ENCODE results near the gene RPS15.
"Not testable (repeated sequence)": the region's sequence is repeated elsewhere in the genome, so short reads cannot be mapped to it uniquely, and the experiment has no call there.

The RPS15 gene

DNA sequence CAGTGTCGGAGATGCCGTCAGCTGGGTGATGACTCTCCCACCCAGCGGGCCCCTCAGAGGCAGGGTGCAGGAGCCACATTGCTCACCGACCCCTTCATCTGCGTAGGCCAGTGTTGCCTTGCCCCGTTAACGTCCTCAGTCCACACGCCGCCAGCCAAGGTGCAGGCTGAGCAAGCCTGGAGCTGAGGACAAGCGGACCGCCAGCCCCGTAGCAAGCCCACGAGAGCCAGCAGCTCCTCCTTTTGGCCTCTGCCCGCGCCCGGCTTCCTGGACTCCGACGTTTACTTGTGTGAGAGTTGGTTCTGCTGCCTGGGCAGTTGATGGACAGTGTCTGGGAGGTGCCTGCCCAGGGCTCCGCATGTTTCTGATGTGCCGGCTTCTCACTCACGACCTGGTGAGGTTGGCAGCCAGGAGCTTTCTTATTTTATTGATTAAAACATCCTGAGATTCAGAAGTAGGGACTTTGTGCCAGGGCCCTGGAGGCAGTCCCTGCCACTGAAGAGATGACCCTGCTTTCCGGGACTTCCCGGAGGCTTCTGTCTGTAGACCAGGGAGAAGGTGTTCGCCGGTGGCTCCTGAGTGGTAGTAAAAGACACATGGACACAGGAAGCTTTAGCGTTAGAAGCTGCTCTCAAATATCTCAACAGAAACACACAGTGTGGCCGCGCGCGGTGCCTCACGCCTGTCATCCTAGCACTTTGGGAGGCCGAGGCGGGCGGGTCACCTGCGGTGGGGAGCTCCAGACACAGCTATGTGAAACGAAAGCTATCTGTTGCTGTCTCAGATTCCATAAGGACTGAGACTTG lies 25.0 kb upstream of the RPS15 start:
- no peak overlapping the region for H3K4me3 ChIP-seq (ENCODE audit: low read depth, low read length)
- H2AFZ ChIP-seq (ENCODE audit: low read length, unreplicated experiment) = no peak overlapping the region
- peaks cover 93% of the 10 kb centered on the region for H3K79me2 ChIP-seq (ENCODE audit: control insufficient read depth, insufficient read depth, low read length, unreplicated experiment)
- H3K27me3 ChIP-seq (ENCODE audit: insufficient read depth, low read length) = no peaks in the 10 kb centered on the region
- no peaks in the 10 kb centered on the region for H3K36me3 ChIP-seq (ENCODE audit: insufficient read depth, low read length)
- 0 out of 2 replicates have a peak overlapping the region, but pooled peaks have one; percentile 16 for H3K27ac ChIP-seq (ENCODE audit: low read depth, low read length)
- peaks cover 45% of the 10 kb centered on the region for H3K4me1 ChIP-seq (ENCODE audit: control insufficient read depth, insufficient read depth, low read length, unreplicated experiment)

DNA sequence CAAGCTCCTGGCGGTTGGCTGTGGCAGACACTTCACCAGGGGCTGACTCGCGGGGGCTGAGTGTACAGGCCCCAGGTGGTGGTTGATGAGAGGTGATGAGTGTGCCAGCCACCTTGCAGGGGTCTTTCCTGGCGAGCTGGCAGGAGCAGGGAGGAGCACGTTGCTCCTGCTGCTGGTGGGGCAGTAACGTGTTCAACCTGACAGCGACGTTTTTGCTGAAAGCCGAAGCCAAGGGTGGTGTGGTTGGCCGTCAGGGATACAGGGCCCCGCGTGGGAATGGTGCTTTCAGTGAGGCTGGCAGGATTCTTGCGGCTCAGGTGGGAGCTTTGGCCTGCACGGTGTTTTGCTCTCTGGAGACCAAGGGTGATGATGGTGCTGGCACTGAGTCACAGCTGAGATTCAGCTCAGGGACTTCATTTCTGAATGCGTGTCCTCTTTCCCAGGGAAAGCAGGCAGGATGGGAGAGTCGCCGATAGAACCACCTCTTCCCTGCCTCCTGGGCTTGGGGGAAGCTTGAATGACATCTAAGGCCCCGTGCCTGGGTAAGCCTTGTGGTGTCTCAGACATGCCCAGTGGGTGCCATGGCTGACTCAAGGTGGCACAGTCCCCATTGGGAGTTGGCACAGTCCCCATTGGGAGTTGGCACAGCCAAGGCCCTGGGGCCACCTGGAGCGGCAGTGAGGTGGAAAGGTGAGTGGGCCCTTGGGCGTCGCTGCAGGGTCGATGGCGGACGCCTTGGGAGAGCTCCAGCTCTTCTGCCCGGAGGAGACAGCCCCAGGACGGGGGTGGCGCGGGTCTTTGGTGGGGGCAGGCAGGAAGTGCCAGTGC lies 22.0 kb upstream of the RPS15 start:
- H2AFZ ChIP-seq (ENCODE audit: low read length, unreplicated experiment) = no peak overlapping the region
- H3K4me3 ChIP-seq (ENCODE audit: low read depth, low read length) = peak overlapping the region; percentile 35
- peaks cover 85% of the 10 kb centered on the region for H3K79me2 ChIP-seq (ENCODE audit: control insufficient read depth, insufficient read depth, low read length, unreplicated experiment)
- no peaks in the 10 kb centered on the region for H3K27me3 ChIP-seq (ENCODE audit: insufficient read depth, low read length)
- peaks cover 26% of the 10 kb centered on the region for H3K4me1 ChIP-seq (ENCODE audit: control insufficient read depth, insufficient read depth, low read length, unreplicated experiment)
- H3K36me3 ChIP-seq (ENCODE audit: insufficient read depth, low read length) = no peaks in the 10 kb centered on the region
- H3K27ac ChIP-seq (ENCODE audit: low read depth, low read length) = peak overlapping the region; percentile 93

DNA sequence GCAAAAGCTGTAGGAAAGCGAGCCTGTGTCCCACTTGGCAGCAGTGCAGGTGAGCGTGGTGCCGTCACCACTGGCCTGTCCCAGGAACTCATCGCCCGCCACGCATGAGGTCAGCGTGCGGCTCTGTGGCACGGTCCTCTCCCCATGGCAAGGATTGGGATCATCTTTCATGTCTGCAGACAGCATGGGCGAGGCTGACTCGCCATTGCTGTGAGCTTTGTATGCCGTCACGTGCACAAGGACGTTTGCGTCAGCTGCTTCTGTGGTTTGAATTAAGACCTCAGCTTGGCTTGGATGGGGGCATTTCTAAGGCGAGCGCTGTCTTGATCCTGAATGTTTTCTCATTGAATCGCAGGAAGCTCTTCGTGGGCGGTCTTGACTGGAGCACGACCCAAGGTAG lies 21.1 kb upstream of the RPS15 start:
- Histone ChIP-seq H3K36me3 (ENCODE audit: insufficient read depth, low read length) (no peaks in the 10 kb centered on the region), H3K79me2 (ENCODE audit: control insufficient read depth, insufficient read depth, low read length, unreplicated experiment) (peaks cover 76% of the 10 kb centered on the region), H3K27me3 (ENCODE audit: insufficient read depth, low read length) (no peaks in the 10 kb centered on the region), H3K4me1 (ENCODE audit: control insufficient read depth, insufficient read depth, low read length, unreplicated experiment) (peaks cover 20% of the 10 kb centered on the region), H2AFZ (ENCODE audit: low read length, unreplicated experiment) (no peak overlapping the region), H3K4me3 (ENCODE audit: low read depth, low read length) (no peak overlapping the region), H3K27ac (ENCODE audit: low read depth, low read length) (0 out of 2 replicates have a peak overlapping the region, but pooled peaks have one; percentile 93)

GRCh38 chr19:1417681-1418495 lies 20.3 kb upstream of the RPS15 start:
- Histone ChIP-seq H3K79me2 (ENCODE audit: control insufficient read depth, insufficient read depth, low read length, unreplicated experiment) (peaks cover 68% of the 10 kb centered on the region), H3K4me3 (ENCODE audit: low read depth, low read length) (no peak overlapping the region), H2AFZ (ENCODE audit: low read length, unreplicated experiment) (no peak overlapping the region), H3K27ac (ENCODE audit: low read depth, low read length) (no peak overlapping the region), H3K4me1 (ENCODE audit: control insufficient read depth, insufficient read depth, low read length, unreplicated experiment) (peaks cover 20% of the 10 kb centered on the region), H3K27me3 (ENCODE audit: insufficient read depth, low read length) (no peaks in the 10 kb centered on the region), H3K36me3 (ENCODE audit: insufficient read depth, low read length) (no peaks in the 10 kb centered on the region)

DNA sequence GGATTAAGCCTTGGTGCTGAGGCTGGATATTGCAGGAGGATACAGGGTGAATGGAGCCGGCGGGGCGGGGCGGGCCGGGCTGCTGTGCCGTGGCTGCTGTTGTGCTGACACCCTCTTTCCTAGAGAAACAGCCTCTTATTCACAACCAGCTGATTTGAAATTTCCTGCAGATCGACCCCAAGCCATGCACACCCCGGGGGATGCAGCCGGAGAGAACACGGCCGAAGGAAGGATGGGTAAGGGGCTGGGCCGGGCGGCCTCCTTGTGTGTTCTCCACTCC lies 19.8 kb upstream of the RPS15 start:
- H3K4me3 ChIP-seq (ENCODE audit: low read depth, low read length) = no peak overlapping the region
- no peaks in the 10 kb centered on the region for H3K27me3 ChIP-seq (ENCODE audit: insufficient read depth, low read length)
- no peak overlapping the region for H2AFZ ChIP-seq (ENCODE audit: low read length, unreplicated experiment)
- H3K36me3 ChIP-seq (ENCODE audit: insufficient read depth, low read length) = no peaks in the 10 kb centered on the region
- peaks cover 20% of the 10 kb centered on the region for H3K4me1 ChIP-seq (ENCODE audit: control insufficient read depth, insufficient read depth, low read length, unreplicated experiment)
- peaks cover 67% of the 10 kb centered on the region for H3K79me2 ChIP-seq (ENCODE audit: control insufficient read depth, insufficient read depth, low read length, unreplicated experiment)
- no peak overlapping the region for H3K27ac ChIP-seq (ENCODE audit: low read depth, low read length)

DNA sequence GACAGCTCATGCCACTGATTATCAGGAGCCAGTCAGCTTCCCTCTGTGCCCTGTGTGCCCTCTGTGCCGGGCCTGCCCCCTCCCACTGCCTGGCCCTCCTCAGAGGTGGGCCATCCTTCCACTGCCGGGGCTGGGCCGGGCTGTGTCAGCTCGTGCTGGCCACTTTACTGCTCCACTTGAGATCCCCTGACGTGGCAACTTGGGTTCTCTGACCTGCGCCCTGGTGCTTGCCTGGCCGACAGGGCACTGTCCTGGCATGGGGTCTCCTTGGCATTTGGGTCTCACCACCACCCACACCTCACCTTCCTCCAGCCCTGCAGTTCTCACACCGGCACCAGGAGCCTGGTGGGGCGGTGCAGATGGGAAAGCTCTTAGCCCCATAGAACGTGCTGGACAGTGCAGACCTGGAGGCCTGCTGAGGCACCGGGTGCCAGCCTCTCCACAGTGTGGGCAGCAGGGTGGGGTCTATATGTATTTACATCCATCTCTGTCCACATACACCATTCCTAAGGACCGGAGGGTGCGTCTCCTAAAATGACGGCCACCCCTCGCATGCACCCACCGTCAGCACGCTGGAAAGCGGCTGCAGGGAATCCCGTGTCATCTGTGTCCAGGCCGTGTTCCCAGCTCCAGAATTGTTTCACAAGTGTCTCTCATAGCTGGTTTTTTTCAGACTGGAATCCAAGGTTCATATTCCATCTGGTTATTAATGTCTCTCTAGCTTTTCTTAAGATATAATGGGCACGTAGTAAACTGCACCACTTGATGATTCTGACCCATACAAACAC lies 19.1 kb upstream of the RPS15 start:
- no peak overlapping the region for H3K4me3 ChIP-seq (ENCODE audit: low read depth, low read length)
- H3K36me3 ChIP-seq (ENCODE audit: insufficient read depth, low read length) = no peaks in the 10 kb centered on the region

DNA sequence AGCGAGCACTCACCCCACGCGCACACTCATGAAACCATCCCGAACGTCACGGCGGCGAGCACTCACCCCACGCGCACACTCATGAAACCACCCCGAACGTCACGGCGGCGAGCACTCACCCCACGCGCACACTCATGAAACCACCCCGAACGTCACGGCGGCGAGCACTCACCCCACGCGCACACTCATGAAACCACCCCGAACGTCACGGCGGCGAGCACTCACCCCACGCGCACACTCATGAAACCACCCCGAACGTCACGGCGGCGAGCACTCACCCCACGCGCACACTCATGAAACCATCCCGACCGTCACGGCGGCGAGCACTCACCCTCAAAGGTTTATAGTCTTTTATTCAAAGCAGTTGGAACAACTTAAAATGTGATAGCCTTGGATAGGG lies 18.1 kb upstream of the RPS15 start:
- H3K36me3 ChIP-seq (ENCODE audit: insufficient read depth, low read length); H2AFZ ChIP-seq (ENCODE audit: low read length, unreplicated experiment); H3K27ac ChIP-seq (ENCODE audit: low read depth, low read length); H3K4me3 ChIP-seq (ENCODE audit: low read depth, low read length); H3K27me3 ChIP-seq (ENCODE audit: insufficient read depth, low read length): not testable (repeated sequence)
- Histone ChIP-seq H3K79me2 (ENCODE audit: control insufficient read depth, insufficient read depth, low read length, unreplicated experiment) (peaks cover 58% of the 10 kb centered on the region), H3K4me1 (ENCODE audit: control insufficient read depth, insufficient read depth, low read length, unreplicated experiment) (peaks cover 16% of the 10 kb centered on the region)

More for the DNA sequence above, 19.1 kb upstream of the RPS15 start:
- H3K27ac ChIP-seq (ENCODE audit: low read depth, low read length) = no peak overlapping the region
- H3K79me2 ChIP-seq (ENCODE audit: control insufficient read depth, insufficient read depth, low read length, unreplicated experiment) = peaks cover 61% of the 10 kb centered on the region
- no peak overlapping the region for H2AFZ ChIP-seq (ENCODE audit: low read length, unreplicated experiment)
- H3K27me3 ChIP-seq (ENCODE audit: insufficient read depth, low read length) = no peaks in the 10 kb centered on the region
- peaks cover 20% of the 10 kb centered on the region for H3K4me1 ChIP-seq (ENCODE audit: control insufficient read depth, insufficient read depth, low read length, unreplicated experiment)

GRCh38 chr19:1420590-1420989 lies 17.6 kb upstream of the RPS15 start:
- Histone ChIP-seq H3K4me3 (ENCODE audit: low read depth, low read length) (no peak overlapping the region), H3K79me2 (ENCODE audit: control insufficient read depth, insufficient read depth, low read length, unreplicated experiment) (peaks cover 58% of the 10 kb centered on the region), H3K27me3 (ENCODE audit: insufficient read depth, low read length) (no peaks in the 10 kb centered on the region), H3K36me3 (ENCODE audit: insufficient read depth, low read length) (no peaks in the 10 kb centered on the region), H3K4me1 (ENCODE audit: control insufficient read depth, insufficient read depth, low read length, unreplicated experiment) (peaks cover 14% of the 10 kb centered on the region), H3K27ac (ENCODE audit: low read depth, low read length) (no peak overlapping the region), H2AFZ (ENCODE audit: low read length, unreplicated experiment) (no peak overlapping the region)

GRCh38 chr19:1421218-1421957 lies 16.8 kb upstream of the RPS15 start:
- Histone ChIP-seq H3K4me3 (ENCODE audit: low read depth, low read length) (no peak overlapping the region), H3K27me3 (ENCODE audit: insufficient read depth, low read length) (no peaks in the 10 kb centered on the region), H3K4me1 (ENCODE audit: control insufficient read depth, insufficient read depth, low read length, unreplicated experiment) (peaks cover 6% of the 10 kb centered on the region), H3K27ac (ENCODE audit: low read depth, low read length) (no peak overlapping the region), H3K79me2 (ENCODE audit: control insufficient read depth, insufficient read depth, low read length, unreplicated experiment) (peaks cover 51% of the 10 kb centered on the region), H2AFZ (ENCODE audit: low read length, unreplicated experiment) (no peak overlapping the region), H3K36me3 (ENCODE audit: insufficient read depth, low read length) (peaks cover 3% of the 10 kb centered on the region; the same call in 1 of the 2 replicates)

All from ACC112 (cell line).